ENCODE measurements around the gene FSD1. TPM values are rescaled to one million over a fixed set of nuclear protein-coding genes. Genes with fewer than 3 reads are reported as not detected.
A peak's percentile ranks its signal among the peaks of the same experiment; 100 is the strongest.

Gene FSD1
- total and polyA plus RNA-seq, 10 of the 15 experiments (the other 5 are each of a cell fraction or from before 2014, with no cell fraction given): 0.15 to 5.1 (median 4.0) TPM; not detected in 1

- no peak; the same call in none of the 2 replicates for TF ChIP-seq NR2F1 (conservative IDR thresholded peaks at IDR 0.05)
- no peak for TF ChIP-seq CHD1 (IDR thresholded peaks at IDR 0.05; ENCODE audit: low read depth, low read length)
- no peak; the same call in 1 of the 2 replicates for TF ChIP-seq SMARCA5 (IDR thresholded peaks at IDR 0.05)
- TF ChIP-seq JUNB (IDR thresholded peaks at IDR 0.05): no peak
- TF ChIP-seq RB1 (IDR thresholded peaks at IDR 0.05; ENCODE audit: borderline replicate concordance): no peak
- no peak for TF ChIP-seq WRNIP1 (IDR thresholded peaks at IDR 0.05; ENCODE audit: borderline replicate concordance, low read depth, low read length)
- no peak for TF ChIP-seq TCF3 (IDR thresholded peaks at IDR 0.05; ENCODE audit: borderline replicate concordance, insufficient read depth, low read depth, low read length)
- TF ChIP-seq BCL11A (IDR thresholded peaks at IDR 0.05; ENCODE audit: low read depth, low read length): no peak; the same call in 1 of the 2 replicates
- TF ChIP-seq MTA2 (IDR thresholded peaks at IDR 0.05; ENCODE audit: low read depth): no peak
- no peak for TF ChIP-seq NFYB (IDR thresholded peaks at IDR 0.05; ENCODE audit: insufficient read depth, low read depth, low read length)
- TF ChIP-seq YBX1 (IDR thresholded peaks at IDR 0.05): no peak
- TF ChIP-seq, protein P1, sequence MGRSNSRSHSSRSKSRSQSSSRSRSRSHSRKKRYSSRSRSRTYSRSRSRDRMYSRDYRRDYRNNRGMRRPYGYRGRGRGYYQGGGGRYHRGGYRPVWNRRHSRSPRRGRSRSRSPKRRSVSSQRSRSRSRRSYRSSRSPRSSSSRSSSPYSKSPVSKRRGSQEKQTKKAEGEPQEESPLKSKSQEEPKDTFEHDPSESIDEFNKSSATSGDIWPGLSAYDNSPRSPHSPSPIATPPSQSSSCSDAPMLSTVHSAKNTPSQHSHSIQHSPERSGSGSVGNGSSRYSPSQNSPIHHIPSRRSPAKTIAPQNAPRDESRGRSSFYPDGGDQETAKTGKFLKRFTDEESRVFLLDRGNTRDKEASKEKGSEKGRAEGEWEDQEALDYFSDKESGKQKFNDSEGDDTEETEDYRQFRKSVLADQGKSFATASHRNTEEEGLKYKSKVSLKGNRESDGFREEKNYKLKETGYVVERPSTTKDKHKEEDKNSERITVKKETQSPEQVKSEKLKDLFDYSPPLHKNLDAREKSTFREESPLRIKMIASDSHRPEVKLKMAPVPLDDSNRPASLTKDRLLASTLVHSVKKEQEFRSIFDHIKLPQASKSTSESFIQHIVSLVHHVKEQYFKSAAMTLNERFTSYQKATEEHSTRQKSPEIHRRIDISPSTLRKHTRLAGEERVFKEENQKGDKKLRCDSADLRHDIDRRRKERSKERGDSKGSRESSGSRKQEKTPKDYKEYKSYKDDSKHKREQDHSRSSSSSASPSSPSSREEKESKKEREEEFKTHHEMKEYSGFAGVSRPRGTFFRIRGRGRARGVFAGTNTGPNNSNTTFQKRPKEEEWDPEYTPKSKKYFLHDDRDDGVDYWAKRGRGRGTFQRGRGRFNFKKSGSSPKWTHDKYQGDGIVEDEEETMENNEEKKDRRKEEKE (IDR thresholded peaks at IDR 0.05): no peak
- peak; percentile 17; the same call in 1 of the 2 replicates for TF ChIP-seq ZNF384 (IDR thresholded peaks at IDR 0.05; ENCODE audit: borderline replicate concordance, low read depth, low read length)
- 0 out of 2 replicates have a peak, but pooled peaks have one; percentile 10 for TF ChIP-seq NKRF (conservative IDR thresholded peaks at IDR 0.05)
- no peak for TF ChIP-seq SKIL (IDR thresholded peaks at IDR 0.05; ENCODE audit: low read depth, poor library complexity, severe bottlenecking)
- TF ChIP-seq, protein P2, sequence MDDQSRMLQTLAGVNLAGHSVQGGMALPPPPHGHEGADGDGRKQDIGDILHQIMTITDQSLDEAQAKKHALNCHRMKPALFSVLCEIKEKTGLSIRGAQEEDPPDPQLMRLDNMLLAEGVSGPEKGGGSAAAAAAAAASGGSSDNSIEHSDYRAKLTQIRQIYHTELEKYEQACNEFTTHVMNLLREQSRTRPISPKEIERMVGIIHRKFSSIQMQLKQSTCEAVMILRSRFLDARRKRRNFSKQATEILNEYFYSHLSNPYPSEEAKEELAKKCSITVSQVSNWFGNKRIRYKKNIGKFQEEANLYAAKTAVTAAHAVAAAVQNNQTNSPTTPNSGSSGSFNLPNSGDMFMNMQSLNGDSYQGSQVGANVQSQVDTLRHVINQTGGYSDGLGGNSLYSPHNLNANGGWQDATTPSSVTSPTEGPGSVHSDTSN (IDR thresholded peaks at IDR 0.05; ENCODE audit: insufficient replicate concordance, low read depth, low read length): no peak
- no peak for TF ChIP-seq SMAD5 (IDR thresholded peaks at IDR 0.05; ENCODE audit: low read depth)
- TF ChIP-seq EGR1 (IDR thresholded peaks at IDR 0.05; ENCODE audit: borderline replicate concordance in 1 of 2, low read depth in 2 of 2, low read length in 2 of 2): no peak
- no peak for TF ChIP-seq ZNF24 (IDR thresholded peaks at IDR 0.05)
- no peak for TF ChIP-seq SREBF1 (IDR thresholded peaks at IDR 0.05; ENCODE audit: low read length)
- peak; percentile 96 for TF ChIP-seq IKZF1 (conservative IDR thresholded peaks at IDR 0.05)
- no peak for TF ChIP-seq SIN3A (IDR thresholded peaks at IDR 0.05; ENCODE audit: low read depth, low read length)
- TF ChIP-seq ZNF207 (IDR thresholded peaks at IDR 0.05; ENCODE audit: borderline replicate concordance): no peak
Observed at GRCh38 chr19:4369109-4369887, 64.9 kb downstream of the FSD1 start (continued).
